ENCODE data around the gene MIGA2. TPM values are rescaled to one million over a fixed set of nuclear protein-coding genes. Genes with fewer than 3 reads are reported as not detected.

The MIGA2 gene
- total RNA-seq, 1 experiment from 2014 or later, result 23.7 TPM

DNA sequence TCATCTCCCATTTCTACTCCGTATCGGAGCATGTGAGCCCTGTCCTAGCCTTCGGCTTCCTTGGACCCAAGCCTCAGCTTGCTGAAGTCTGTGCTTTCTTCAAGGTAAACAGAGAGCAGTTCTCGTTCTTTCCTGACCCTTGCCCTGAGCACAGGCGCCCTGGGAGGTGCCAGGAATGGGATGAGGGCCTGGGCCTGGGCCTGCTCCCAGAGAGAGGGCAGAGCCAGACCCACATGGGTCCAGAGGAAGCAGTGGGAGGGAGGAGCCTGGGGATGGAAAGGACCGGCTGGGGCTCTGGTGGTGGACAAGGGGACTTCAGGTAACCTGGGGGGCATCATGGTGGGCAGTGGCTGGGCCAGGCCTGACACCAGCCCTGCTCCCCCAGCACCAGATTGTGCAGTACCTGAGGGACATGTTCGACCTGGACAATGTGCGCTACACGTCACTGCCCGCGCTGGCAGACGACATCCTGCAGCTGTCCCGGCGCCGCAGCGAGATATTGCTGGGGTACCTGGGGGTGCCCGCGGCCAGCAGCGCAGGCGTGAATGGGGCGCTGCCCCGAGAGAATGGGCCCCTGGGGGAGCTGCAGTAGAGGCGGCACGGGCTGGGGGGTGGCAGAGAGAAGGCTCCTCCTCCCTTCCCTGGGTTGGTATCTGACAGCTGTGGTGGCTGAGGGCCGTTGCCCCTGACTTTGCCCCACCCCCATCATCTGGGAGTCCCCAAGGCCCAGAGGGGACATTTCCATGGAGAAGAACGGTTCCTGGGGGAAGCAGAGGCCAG, 33.6 kb downstream of the MIGA2 start:
- Histone ChIP-seq H3K36me3 (ENCODE audit: control insufficient read depth in 1 of 2, insufficient read depth in 2 of 2, low read length in 2 of 2) (no peaks in the 10 kb centered on the region), H3K4me2 (ENCODE audit: low read length) (no peak overlapping the region), H3K9ac (ENCODE audit: low read length) (no peak overlapping the region), H3K9me2 (ENCODE audit: insufficient read depth) (no peaks in the 10 kb centered on the region), H3K79me2 (ENCODE audit: insufficient read depth, low read length) (no peaks in the 10 kb centered on the region), H3K27me3 (ENCODE audit: insufficient read depth, low read length) (no peaks in the 10 kb centered on the region), H3K4me3 (replicated peaks in 1 of 2; ENCODE audit: low read depth in 1 of 2, low read length in 2 of 2) (no peak overlapping the region), H3K9me3 (ENCODE audit: control insufficient read depth in 1 of 2, insufficient read depth in 1 of 2, low read depth in 1 of 2, low read length in 2 of 2) (no peaks in the 10 kb centered on the region), H3K4me1 (ENCODE audit: control insufficient read depth in 1 of 2, insufficient read depth in 2 of 2, low read length in 2 of 2) (no peaks in the 10 kb centered on the region), H2AFZ (ENCODE audit: low read depth, low read length, poor library complexity, severe bottlenecking) (no peak overlapping the region), H3K27ac (ENCODE audit: low read depth, low read length) (no peak overlapping the region), H4K20me1 (ENCODE audit: insufficient read depth) (no peaks in the 10 kb centered on the region)
- no peak for TF ChIP-seq JUND (IDR thresholded peaks at IDR 0.05)
- no peak for TF ChIP-seq EZH2 (IDR thresholded peaks at IDR 0.05)
- TF ChIP-seq, protein P1, sequence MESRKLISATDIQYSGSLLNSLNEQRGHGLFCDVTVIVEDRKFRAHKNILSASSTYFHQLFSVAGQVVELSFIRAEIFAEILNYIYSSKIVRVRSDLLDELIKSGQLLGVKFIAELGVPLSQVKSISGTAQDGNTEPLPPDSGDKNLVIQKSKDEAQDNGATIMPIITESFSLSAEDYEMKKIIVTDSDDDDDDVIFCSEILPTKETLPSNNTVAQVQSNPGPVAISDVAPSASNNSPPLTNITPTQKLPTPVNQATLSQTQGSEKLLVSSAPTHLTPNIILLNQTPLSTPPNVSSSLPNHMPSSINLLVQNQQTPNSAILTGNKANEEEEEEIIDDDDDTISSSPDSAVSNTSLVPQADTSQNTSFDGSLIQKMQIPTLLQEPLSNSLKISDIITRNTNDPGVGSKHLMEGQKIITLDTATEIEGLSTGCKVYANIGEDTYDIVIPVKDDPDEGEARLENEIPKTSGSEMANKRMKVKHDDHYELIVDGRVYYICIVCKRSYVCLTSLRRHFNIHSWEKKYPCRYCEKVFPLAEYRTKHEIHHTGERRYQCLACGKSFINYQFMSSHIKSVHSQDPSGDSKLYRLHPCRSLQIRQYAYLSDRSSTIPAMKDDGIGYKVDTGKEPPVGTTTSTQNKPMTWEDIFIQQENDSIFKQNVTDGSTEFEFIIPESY (IDR thresholded peaks at IDR 0.05; ENCODE audit: extremely low read depth, insufficient replicate concordance, low read length), result no peak
- TF ChIP-seq EGR1 (IDR thresholded peaks at IDR 0.05; ENCODE audit: low read depth), result no peak
- TF ChIP-seq POLR2AphosphoS5 (IDR thresholded peaks at IDR 0.05; ENCODE audit: low read depth, low read length), result no peak
- TF ChIP-seq, protein P2, sequence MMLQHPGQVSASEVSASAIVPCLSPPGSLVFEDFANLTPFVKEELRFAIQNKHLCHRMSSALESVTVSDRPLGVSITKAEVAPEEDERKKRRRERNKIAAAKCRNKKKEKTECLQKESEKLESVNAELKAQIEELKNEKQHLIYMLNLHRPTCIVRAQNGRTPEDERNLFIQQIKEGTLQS (IDR thresholded peaks at IDR 0.05), result no peak
- no peak for TF ChIP-seq RAD21 (IDR thresholded peaks at IDR 0.05; ENCODE audit: low read depth)
- TF ChIP-seq ZFX (IDR thresholded peaks at IDR 0.05), result no peak
- no peak for TF ChIP-seq FOSL1 (IDR thresholded peaks at IDR 0.05; ENCODE audit: low read depth)
- no peak for TF ChIP-seq EZH2phosphoT487 (IDR thresholded peaks at IDR 0.05; ENCODE audit: borderline replicate concordance)
- TF ChIP-seq SIN3A (IDR thresholded peaks at IDR 0.05; ENCODE audit: low read depth), result no peak
- no peak for TF ChIP-seq POLR2A (IDR thresholded peaks at IDR 0.05; ENCODE audit: borderline replicate concordance, extremely low read depth, insufficient read depth, insufficient read length)
- TF ChIP-seq TCF7L2 (IDR thresholded peaks at IDR 0.05; ENCODE audit: borderline replicate concordance, extremely low read depth, insufficient read depth, insufficient read length), result no peak
- no peak for TF ChIP-seq MAX (IDR thresholded peaks at IDR 0.05)
- no peak for TF ChIP-seq SRF (IDR thresholded peaks at IDR 0.05; ENCODE audit: low read depth)
- no peak for TF ChIP-seq ELF1 (IDR thresholded peaks at IDR 0.05; ENCODE audit: borderline replicate concordance, low read depth)
- no peak for TF ChIP-seq ZNF274 (IDR thresholded peaks at IDR 0.05; ENCODE audit: low read depth, low read length)
- TF ChIP-seq YY1 (IDR thresholded peaks at IDR 0.05; ENCODE audit: extremely low read depth, insufficient replicate concordance, low read depth, low read length), result no peak
- TF ChIP-seq REST (IDR thresholded peaks at IDR 0.05; ENCODE audit: low read depth), result no peak
- ATAC-seq (no peak), DNase-seq (ENCODE audit: low read depth, low spot score) (no peak)
- RAD21 ChIA-PET (ENCODE audit: low non-redundant PET in 1 of 2, low total read pairs in 2 of 2, uncharacterized antibody in 2 of 2, unreplicated experiment in 2 of 2), result no interaction called here
- POLR2A ChIA-PET, result no interaction called here
- CTCF ChIA-PET, result no interaction called here
- intact Hi-C loops (cut with micrococcal nuclease), result no loop called here
- BruUV-seq (replicated peaks), result no TSS peak
